A673 (cell line): ENCODE results near the gene MMD2. TPM values are rescaled to one million over a fixed set of nuclear protein-coding genes. Genes with fewer than 3 reads are reported as not detected.

Source experiments
- BruUV-seq: library from RNA; stranded (reverse); fragments of 400-500 nt; replicated peaks from 2 replicates; lab custom pipeline; 2021; lab: Mats Ljungman, UMichigan
- CTCF ChIA-PET: fragments of 300-600 bp; sonication (Branson Sonifier 250); formaldehyde crosslinking; loops from one replicate; lab custom pipeline; 2022; ENCODE audit warnings: antibody characterized with exemption; lab: Charles Lee
- POLR2A ChIA-PET: fragments of 300-600 bp; sonication (Branson Sonifier 250); formaldehyde crosslinking; loops from one replicate; lab custom pipeline; 2022; ENCODE audit warnings: antibody characterized with exemption; ENCODE audit not compliant: low non-redundant PET; lab: Charles Lee
- DNase-seq: peaks from one replicate; pipeline ENCODE4 v3.0.0-alpha.2; 2015; ENCODE audit warnings: low spot score
- H3K27ac ChIP-seq: fragments of 200-600 bp; sonication (generic); 2 replicates; pipeline ENCODE4 v1.5.1; 2016; ENCODE audit warnings: mixed run types, low read depth, mild to moderate bottlenecking, mixed read lengths, antibody characterized with exemption, low read length; ENCODE audit not compliant: poor library complexity, severe bottlenecking
- H3K27me3 ChIP-seq: fragments of 200-600 bp; sonication (generic); replicated peaks from 2 replicates; pipeline ENCODE4 v1.6.1; 2017; ENCODE audit warnings: mixed run types, low read depth, mild to moderate bottlenecking, mixed read lengths, antibody characterized with exemption, low read length; ENCODE audit not compliant: insufficient read depth, poor library complexity
- H3K36me3 ChIP-seq: fragments of 200-600 bp; sonication (generic); 2 replicates; pipeline ENCODE4 v1.6.1; 2016; ENCODE audit warnings: mixed run types, mild to moderate bottlenecking, mixed read lengths, antibody characterized with exemption, low read length; ENCODE audit not compliant: insufficient read depth, poor library complexity, severe bottlenecking
- H3K4me1 ChIP-seq: fragments of 200-600 bp; sonication (generic); 2 replicates; pipeline ENCODE4 v1.6.1; 2017; ENCODE audit warnings: mixed run types, mild to moderate bottlenecking, mixed read lengths, antibody characterized with exemption, low read length; ENCODE audit not compliant: insufficient read depth, poor library complexity, severe bottlenecking
- H3K4me3 ChIP-seq: fragments of 200-600 bp; sonication (generic); 2 replicates; pipeline ENCODE4 v1.5.1; 2016; ENCODE audit warnings: low read depth, mixed run types, mild to moderate bottlenecking, mixed read lengths, low read length; ENCODE audit not compliant: poor library complexity, severe bottlenecking
- H3K9me3 ChIP-seq: fragments of 200-600 bp; sonication (generic); 2 replicates; pipeline ENCODE4 v1.6.1; 2016; ENCODE audit warnings: mixed run types, low read depth, mild to moderate bottlenecking, mixed read lengths, antibody characterized with exemption, low read length; ENCODE audit not compliant: poor library complexity, severe bottlenecking
- EZH2 ChIP-seq: fragments of 200-600 bp; sonication (generic); IDR thresholded peaks from 2 replicates; pipeline ENCODE4 v1.6.1; 2017; ENCODE audit warnings: borderline replicate concordance, low read depth, mild to moderate bottlenecking, mixed read lengths, antibody characterized with exemption, low read length; ENCODE audit not compliant: poor library complexity, severe bottlenecking
- intact Hi-C: fragments of 100-400 bp; cut with micrococcal nuclease; formaldehyde crosslinking; loops from one replicate; pipeline ENCODE4 v1.10.0; 2022; ENCODE audit not compliant: unreplicated experiment
- total RNA-seq: library from RNA; stranded (reverse); gene quantifications from 2 replicates; pipeline ENCODE4 v1.2.3, GENCODE V29; 2021
- TF ChIP-seq, protein P1 (sequence below): fragments of 300-800, 200-600 bp; sonication (generic); conservative IDR thresholded peaks from 2 replicates; pipeline ENCODE4 v1.5.1; 2017; ENCODE audit warnings: low read depth, mild to moderate bottlenecking, antibody characterized with exemption, low read length, moderate library complexity, mixed read lengths

MMD2 gene
- total RNA-seq, 1 experiment from 2014 or later, result not detected

DNA sequence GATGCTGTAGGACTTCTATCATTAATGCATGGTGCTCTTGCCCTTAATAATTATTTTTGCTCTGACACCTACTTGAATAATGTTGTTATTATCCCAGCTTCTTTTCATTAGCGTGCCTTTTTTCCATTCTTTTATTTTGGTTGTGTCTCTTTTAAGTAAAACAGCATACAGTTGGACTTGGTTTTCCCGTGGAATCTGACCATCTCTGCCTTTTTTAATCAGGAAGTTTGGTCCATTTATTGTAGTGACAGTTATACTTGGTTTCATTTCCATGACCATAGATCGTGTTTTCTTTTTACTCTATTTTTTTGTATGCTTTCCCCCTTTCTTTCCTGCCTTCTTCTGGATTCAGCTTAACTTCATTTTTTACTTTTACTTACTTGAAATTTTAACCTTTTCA lies 101.8 kb downstream of the MMD2 start:
- H3K27ac ChIP-seq, result no peak overlapping the region
- TF ChIP-seq EZH2, result no peak
- no TSS peak for BruUV-seq
- ChIA-PET POLR2A (no interaction called here), CTCF (interaction anchor here (0.6 kb wide), 1 partner anchor 11 kb away, joined by 7 read pairs; no protein-coding TSS in a partner anchor)
- no peak for DNase-seq
- H3K9me3 ChIP-seq, result no peaks in the 10 kb centered on the region
- no peak overlapping the region for H3K4me3 ChIP-seq
- no peaks in the 10 kb centered on the region for H3K36me3 ChIP-seq
- H3K4me1 ChIP-seq, result no peaks in the 10 kb centered on the region
- H3K27me3 ChIP-seq, result no peaks in the 10 kb centered on the region
- intact Hi-C loops, result no loop called here

DNA sequence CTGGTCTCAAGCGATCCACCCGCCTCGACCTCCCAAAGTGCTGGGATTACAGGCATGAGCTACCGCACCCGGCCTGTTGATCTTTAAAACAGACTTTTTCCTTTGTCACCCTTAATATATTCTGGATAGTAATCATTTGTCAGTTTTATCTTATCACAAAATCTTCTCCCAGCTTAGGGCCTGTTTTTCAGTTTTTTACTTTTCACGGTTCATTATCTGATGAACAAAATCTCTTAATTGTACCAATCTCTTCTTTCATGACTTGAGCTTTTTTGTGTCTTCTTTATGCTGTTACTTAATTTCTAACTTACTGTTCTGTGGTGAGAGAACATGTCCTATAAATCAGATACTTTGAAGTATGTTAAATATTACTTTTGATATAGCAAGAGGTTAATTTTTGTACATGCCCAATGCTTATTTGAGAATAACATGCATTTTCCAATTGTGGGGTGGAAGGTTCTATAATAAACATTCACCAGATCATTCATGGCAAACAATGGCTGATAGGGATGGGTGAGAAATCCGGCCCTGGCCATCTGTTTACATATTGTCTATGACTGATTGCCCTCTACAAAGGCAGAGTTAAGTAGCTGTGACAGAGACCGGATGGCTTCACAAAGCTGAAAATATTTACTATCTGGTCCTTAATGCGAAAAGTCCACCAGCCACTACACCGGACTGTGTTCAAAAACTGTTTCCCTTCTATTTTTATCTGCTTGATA lies 102.5 kb downstream of the MMD2 start:
- no peak for DNase-seq
- BruUV-seq, result no TSS peak
- Histone ChIP-seq H3K27me3 (no peaks in the 10 kb centered on the region), H3K4me3 (no peak overlapping the region), H3K4me1 (no peaks in the 10 kb centered on the region), H3K36me3 (no peaks in the 10 kb centered on the region), H3K9me3 (no peaks in the 10 kb centered on the region), H3K27ac (no peak overlapping the region)
- intact Hi-C loops, result no loop called here
- ChIA-PET CTCF (interaction anchor here (0.6 kb wide), 1 partner anchor 11 kb away, joined by 7 read pairs; no protein-coding TSS in a partner anchor), POLR2A (no interaction called here)
- no peak for TF ChIP-seq EZH2
- TF ChIP-seq, protein P1, sequence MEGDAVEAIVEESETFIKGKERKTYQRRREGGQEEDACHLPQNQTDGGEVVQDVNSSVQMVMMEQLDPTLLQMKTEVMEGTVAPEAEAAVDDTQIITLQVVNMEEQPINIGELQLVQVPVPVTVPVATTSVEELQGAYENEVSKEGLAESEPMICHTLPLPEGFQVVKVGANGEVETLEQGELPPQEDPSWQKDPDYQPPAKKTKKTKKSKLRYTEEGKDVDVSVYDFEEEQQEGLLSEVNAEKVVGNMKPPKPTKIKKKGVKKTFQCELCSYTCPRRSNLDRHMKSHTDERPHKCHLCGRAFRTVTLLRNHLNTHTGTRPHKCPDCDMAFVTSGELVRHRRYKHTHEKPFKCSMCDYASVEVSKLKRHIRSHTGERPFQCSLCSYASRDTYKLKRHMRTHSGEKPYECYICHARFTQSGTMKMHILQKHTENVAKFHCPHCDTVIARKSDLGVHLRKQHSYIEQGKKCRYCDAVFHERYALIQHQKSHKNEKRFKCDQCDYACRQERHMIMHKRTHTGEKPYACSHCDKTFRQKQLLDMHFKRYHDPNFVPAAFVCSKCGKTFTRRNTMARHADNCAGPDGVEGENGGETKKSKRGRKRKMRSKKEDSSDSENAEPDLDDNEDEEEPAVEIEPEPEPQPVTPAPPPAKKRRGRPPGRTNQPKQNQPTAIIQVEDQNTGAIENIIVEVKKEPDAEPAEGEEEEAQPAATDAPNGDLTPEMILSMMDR, result no peak

Other genes starting within 250 kb of the MMD2 start
- 31.9 and 35.6 TPM in 2 replicates for gene AP5Z1, start 183.6 kb downstream of the MMD2 start, total RNA-seq
- gene PAPOLB, start 97.2 kb downstream of the MMD2 start, total RNA-seq, result 0.17 TPM in 2 replicates
- gene RADIL, start 75.5 kb downstream of the MMD2 start, total RNA-seq, result 5.0 and 7.6 TPM in 2 replicates
- 15.7 and 17.3 TPM in 2 replicates for gene RBAK, start 86.7 kb upstream of the MMD2 start, total RNA-seq
- 51.7 and 57.8 TPM in 2 replicates for gene WIPI2, start 231.0 kb upstream of the MMD2 start, total RNA-seq